HG03469 (cell line): ENCODE measurements around the gene ITPR2.
"Not testable (repeated sequence)": the region's sequence is repeated elsewhere in the genome, so short reads cannot be mapped to it uniquely, and the experiment has no call there.

Experiments
- ATAC-seq: cut with Tn5 transposase; IDR thresholded peaks from one replicate; pipeline ENCODE4 v1.9.1; 2021; ENCODE audit warnings: mild to moderate bottlenecking, moderate library complexity, moderate number of reproducible peaks; ENCODE audit not compliant: unreplicated experiment

Gene ITPR2

DNA sequence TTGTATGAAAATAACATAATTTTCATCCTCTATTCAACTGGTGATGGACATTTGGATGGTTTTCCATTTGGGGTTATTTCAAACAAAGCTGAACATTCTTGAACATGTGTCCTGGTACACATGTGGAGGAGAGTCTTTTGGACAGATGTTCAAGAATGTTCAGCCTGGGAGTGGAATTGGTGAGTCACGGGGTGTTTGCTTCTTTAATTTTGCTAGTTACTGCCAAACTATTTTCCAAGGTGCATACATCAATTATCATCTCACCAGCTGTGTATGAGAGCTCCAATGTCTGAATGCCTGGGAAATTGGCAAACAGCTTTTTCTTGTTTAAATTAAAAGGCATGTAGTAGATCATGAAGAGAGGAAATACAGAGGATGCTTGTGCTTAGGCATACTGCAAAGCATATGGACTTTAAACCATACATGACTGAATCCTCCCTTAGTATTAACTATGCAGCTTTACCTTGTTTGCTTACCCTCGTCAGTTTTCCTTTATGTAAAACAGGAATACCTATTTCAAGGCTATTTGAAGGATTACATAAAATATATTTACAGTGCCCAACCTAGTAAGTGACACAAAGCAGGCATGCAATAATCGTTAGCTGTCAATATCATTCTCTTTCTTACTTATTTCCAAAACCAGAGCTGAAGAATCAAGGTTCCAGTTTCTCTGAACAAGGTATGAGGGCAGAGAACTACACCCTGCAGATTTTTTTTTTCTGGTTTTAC lies 152.1 kb downstream of the ITPR2 start:
- ATAC-seq = no peak

GRCh38 chr12:26678697-26679660 lies 154.0 kb downstream of the ITPR2 start:
- ATAC-seq = no peak

DNA sequence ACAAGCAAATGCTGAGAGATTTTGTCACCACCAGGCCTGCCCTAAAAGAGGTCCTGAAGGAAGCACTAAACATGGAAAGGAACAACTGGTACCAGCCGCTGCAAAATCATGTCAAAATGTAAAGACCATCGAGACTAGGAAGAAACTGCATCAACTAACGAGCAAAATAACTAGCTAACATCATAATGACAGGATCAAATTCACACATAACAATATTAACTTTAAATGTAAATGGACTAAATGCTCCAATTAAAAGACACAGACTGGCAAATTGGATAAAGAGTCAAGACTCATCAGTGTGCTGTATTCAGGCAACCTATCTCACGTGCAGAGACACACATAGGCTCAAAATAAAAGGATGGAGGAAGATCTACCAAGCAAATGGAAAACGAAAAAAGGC lies 161.5 kb downstream of the ITPR2 start:
- ATAC-seq = not testable (repeated sequence)

DNA sequence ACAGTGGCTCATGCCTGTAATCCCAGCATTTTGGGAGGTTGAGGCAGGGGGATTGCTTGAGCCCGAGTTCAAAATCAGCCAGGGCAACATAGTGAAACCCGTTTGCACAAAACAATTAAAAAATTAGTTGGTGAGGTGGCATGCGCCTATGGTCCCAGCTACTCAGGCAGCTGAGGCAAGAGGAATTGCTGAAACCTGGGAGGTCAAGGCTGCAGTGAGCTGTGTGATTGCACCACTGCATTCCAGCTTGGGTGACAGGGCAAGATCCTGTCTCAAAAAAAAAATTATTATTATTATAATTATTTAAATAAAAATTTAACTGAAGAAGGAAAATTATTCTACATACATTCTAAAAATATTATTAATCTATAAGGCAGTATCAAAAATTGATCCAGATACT lies 164.1 kb downstream of the ITPR2 start:
- ATAC-seq = no peak

DNA sequence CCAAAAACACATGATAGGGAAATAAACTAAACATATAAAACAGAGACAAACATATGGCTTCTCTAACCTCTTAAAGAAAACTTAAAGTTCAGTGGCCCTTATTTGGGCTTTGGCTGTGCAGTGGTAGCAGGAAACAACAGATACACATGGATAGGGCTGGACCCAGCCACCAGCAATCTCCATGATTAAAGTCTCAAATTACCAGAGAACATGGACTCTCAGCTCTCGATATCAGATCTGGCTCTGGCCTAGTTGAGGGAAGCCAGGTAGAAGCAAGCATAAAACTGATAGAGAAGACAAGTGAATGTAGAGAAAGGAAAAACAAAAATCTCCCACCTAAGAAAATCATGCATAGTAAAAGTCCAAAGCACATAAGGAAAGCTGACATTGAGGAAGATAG lies 164.8 kb downstream of the ITPR2 start:
- no peak for ATAC-seq

- ATAC-seq = no peak
These were observed 166.7 kb downstream of the ITPR2 start for GRCh38 chr12:26666286-26666685.

- no peak for ATAC-seq
These were observed 171.6 kb downstream of the ITPR2 start for GRCh38 chr12:26661399-26661798.

- no peak for ATAC-seq
These were observed 173.1 kb downstream of the ITPR2 start for GRCh38 chr12:26659930-26660329.

GRCh38 chr12:26658991-26659390 lies 174.0 kb downstream of the ITPR2 start:
- ATAC-seq = no peak

DNA sequence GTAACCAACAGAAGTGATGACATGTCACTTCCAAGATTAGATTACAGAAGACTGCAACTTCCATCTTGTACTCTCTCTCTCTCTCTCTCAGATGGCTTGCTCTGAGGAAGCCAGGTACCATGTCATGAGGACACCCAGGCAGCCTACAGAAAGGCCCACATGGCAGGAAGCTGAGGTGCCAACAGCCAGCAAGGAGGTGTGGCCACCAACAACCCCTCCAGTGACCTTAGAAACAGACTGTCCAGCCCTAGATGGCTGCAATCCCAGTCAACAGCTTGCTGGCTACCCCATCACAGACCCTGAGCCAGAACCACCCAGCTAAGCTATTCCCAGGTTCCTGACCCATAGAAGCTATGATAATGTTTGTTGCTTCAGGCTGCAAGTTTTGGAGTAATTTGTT lies 178.4 kb downstream of the ITPR2 start:
- no peak for ATAC-seq

DNA sequence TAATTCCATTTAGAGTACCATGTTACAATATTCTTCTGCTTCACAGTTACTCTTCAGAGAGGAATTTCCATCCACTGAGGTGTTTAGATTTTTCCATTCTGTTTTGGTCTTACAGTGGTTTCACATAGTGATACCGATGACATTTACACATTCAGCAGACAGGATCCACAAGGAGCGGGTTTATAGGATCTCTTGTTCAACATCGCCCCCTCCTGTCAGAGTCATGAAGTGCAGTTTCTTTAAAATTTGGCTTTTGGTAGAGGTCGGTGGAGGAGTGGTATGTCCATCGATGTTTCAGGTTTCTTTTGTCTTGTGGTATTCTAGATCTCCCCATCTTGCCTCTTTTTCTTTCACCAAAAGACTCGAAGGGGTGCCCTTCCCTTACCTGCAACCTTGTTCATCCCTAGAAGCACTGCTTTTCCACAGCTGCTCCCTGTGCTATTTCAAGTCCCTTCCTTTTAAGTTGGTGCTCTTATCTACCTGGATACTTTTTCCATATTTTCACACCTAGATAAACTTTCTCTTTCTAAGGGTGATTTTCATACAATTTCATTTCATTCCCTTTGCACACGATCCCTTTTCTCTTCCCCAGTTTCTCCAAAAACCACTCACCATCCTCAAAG lies 181.3 kb downstream of the ITPR2 start:
- no peak for ATAC-seq

DNA sequence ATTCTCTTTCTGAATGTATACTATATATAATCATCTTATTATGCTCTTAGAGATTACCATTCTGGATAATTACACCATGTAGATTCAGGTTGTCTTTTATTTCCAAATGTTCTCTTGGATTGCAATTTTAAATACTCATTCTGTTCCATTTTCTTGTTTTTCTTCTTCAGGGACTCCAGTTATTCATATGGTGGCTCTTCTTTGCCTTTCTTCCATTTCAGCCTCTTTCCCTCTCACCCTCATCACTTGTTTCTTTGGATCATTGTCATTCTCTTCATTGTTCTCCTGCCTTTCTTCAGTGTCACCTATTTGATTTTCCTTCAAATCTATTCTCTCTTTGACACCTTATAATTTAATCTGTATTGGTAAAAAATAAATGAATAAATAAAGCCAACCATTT lies 182.0 kb downstream of the ITPR2 start:
- no peak for ATAC-seq

GRCh38 chr12:26648999-26649398 lies 184.0 kb downstream of the ITPR2 start:
- no peak for ATAC-seq

DNA sequence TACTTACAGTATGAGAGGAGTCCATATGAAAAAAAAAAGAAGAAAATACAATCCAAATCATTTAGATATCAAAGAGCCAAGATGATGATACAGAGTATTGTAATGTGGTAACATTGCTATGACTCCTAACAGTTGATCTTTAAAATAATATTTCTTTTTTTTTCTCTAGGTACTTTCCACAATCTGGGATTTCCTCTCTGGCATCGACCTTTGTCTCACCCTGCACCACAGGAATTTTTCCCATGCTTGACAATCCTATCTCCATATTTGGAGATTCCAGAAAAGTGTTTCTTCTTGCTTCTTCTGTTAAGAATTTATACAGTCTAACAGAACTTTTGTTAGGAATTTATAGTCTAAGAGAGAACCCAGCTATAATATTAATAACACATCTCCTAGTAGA lies 184.4 kb downstream of the ITPR2 start:
- no peak for ATAC-seq

DNA sequence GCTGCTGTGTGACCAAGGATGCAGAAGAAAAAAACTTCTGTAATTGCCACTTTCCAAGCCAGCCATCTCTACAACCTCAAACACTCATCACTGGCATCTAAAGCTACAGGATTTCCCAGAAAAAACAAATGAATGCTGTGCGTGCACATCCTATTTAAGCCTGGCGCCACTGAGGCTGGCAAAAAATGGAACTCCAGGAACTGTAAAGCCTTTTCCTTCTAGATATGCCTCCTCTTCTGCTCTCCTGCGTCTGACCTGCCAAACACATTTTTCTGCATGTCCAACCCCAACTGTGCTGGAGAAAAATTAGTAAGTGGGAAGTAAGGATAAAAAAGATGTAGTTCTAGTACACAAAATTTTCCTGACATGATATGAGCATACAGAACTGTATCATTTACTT lies 184.9 kb downstream of the ITPR2 start:
- no peak for ATAC-seq

DNA sequence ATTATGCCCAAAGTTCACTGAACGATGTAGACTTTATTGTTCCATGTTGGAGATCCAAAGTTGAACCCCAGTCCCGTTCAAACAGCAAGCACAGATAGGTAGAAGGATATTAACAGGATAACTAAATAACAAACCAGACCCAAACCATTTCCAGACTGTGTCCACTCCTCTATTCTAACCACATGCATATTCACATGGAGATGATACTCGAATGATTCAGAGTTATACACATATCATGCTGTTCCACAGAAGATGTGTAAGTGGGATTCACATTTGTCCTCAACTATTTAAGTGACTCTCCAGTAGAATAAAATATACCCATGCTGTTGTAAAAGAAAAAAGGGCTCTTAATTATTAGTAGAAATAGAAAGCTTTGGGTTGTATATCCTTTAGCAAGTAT lies 185.9 kb downstream of the ITPR2 start:
- no peak for ATAC-seq

GRCh38 chr12:26646571-26646970 lies 186.4 kb downstream of the ITPR2 start:
- no peak for ATAC-seq

DNA sequence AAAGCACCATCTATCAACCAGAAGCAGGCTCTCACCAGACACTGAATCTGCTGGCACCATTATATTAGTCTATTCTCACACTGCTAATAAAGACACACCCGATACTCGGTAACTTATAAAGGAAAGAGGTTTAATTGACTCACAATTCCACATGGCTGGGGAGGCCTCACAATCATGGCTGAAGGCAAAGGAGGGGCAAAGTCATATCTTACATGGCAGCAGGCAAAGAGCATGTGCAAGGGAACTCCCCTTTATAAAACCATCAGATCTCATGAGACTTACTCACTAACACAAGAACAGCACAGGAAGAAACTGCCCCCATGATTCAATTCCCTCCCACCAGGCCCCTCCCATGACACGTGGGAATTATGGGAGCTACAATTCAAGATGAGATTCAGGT lies 188.6 kb downstream of the ITPR2 start:
- not testable (repeated sequence) for ATAC-seq

DNA sequence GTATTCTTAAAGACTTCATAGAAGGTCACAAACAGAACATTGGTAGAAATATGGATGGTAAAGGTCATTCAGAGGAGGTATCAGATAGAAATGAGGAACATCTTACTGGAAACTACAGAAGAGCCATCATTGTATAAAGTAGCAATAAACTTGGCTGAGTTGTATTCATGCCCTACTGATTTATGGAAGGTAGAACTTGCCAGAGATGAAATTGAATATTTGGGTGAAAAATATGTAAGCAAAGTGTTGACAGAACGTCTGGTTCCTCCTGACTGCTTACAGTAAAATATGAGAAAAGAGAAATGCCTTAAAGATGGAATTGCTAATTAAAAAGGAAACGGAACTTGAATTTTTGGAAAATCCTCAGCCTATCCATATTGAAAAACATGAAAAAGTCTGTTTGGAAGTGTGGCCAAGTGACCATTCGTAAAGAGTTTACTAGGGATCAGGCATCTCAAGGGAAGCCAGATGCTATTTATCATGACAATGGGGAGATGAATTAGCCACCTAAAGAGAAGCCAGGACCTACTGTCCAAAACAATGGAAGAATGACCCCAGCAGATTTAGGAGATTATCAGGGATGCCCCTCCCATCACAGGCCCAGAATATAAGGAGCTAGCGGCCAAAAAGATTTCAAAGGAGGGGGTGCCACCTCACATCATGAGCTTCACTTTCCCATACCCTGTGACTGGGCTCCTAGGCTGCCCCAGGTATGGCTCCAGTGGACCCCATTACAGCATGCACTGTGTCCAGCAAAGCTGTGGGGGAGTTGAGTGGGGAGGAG lies 189.3 kb downstream of the ITPR2 start:
- no peak for ATAC-seq

DNA sequence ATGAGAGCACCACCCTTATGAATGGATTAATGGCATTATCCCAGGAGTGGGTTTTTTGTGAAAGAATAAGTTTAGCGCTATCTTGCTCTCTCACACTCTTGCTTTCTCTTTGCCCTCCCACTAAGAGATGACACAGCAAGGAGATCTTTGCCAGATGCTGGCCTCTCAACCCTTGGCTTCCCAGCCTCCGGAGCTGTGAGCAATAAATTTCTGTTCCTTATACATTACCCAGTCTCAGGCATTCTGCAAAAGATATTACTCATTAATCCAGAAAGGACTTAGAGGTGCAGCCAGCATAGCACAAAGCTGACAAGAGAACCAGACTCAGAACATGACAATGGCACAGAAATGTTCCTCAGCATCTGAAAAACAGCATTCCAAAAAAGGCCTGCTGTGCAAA lies 190.6 kb downstream of the ITPR2 start:
- no peak for ATAC-seq
